Stimulated activated CD8-positive, alpha-beta memory T cell treated with anti-CD3 and anti-CD28 coated beads, Interleukin-15, amount 100 ng/mL, for 24 hours (primary cell): ENCODE results near the gene OR1A2.
"Not testable (repeated sequence)": the region's sequence is repeated elsewhere in the genome, so short reads cannot be mapped to it uniquely, and the experiment has no call there.

Source experiments
- DNase-seq: peaks from one replicate; pipeline ENCODE4 v3.0.0-alpha.2; 2020; ENCODE audit warnings: low read depth

The OR1A2 gene, protein sequence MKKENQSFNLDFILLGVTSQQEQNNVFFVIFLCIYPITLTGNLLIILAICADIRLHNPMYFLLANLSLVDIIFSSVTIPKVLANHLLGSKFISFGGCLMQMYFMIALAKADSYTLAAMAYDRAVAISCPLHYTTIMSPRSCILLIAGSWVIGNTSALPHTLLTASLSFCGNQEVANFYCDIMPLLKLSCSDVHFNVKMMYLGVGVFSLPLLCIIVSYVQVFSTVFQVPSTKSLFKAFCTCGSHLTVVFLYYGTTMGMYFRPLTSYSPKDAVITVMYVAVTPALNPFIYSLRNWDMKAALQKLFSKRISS

DNA sequence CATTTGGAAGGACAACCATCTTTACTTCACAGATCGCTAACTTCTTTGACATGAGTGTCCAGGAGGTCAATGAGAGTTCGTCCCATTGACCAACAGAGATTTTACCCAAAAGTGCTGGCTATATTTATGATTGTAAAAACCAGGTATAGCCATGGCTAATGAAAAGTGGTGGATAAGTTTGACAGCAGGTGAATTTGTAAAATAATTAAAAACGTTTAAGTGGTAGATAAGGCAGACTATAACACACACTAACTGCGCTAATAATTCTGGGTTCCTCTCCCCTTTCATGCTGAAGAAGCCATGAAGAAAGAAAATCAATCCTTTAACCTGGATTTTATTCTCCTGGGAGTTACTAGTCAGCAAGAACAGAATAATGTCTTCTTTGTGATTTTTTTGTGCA, at the start of gene OR1A2:
TSS of gene OR1A2 (plus strand) at position 301 of the 400 bp plus-strand sequence. CDS start at position 301, 0 bp downstream.
- DNase-seq: no peak

DNA sequence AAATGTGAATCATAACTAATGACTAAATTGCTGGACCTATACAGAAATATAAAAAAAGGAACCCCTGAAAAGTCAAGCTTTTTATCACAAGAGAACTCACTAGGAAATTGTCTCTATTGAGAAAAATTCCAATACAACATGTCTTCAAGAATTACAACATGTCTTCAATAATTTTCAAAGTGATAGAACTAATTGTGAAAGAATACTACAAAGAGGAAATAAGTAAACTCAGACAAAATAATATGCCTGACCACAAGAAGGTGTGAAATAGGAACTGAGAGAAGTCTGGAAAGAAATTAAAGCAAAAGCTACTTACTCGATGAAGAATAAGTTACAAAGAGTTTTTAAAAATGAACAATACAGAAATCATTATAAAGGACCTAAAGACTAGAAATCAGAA, 40.1 kb upstream of the OR1A2 start:
- no peak for DNase-seq

DNA sequence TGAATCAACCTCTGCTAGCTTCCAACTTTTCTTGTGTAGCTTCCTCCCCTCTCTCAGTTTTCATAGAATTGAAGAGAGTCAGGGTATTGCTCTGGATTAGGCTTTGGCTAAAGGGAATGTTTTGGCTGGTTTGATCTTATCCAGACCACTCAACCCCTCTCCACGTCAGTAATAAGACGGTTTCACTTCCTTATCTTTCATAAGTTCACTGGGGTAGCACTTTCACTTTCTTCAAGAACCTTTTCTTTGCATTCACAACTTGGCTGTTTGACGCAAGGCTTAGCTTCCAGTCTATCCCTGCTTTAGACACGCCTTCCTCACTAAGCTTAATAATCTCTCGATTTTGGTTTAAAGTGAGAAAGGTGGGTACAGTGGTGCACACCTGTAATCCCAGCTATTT, 29.7 kb upstream of the OR1A2 start:
- no peak for DNase-seq

DNA sequence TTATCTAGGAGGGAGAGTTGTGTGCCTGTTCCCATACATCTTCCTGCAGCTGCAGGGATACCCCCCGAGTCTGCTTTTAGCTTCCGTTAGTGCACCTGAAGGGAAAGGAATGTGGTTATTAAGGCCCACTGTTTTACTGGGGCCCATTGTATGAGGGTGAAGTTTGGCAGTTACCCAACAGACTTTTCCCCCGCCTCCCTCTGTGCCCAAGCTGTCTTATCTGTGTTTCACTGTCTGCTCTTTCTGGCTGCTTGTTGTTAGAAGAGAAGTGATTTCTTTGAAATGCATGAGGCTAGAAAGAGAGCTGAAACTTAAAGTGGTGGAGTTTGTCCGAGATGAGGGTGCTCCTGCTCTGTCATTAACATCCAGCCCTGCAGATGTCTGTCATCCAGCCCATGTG, 7.4 kb upstream of the OR1A2 start:
- no peak for DNase-seq

DNA sequence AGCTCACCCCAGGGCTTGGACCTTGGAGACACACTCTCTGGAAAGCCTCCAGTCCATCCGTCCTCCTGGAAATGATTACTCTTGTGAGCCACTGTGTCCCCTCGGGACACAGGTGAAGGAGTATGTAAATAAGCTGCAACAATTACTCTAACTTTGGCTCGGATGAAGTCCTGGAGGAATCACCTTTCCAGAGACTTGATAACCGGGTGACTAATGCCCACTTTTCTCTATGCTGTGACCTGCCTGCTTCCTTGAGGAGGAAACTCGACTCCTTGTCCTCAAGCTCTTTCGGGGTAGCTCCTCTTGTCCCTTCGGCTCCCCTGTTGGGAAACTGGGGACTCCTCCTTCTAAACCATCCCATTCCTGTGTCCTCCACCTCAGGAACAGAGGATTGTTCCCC, 10.0 kb downstream of the OR1A2 start, which contains the start of gene OR1A1:
TSS of gene OR1A1 (plus strand) at position 301 of the 400 bp plus-strand sequence. CDS start 7,954 bp downstream, outside the sequence.
- DNase-seq: no peak

DNA sequence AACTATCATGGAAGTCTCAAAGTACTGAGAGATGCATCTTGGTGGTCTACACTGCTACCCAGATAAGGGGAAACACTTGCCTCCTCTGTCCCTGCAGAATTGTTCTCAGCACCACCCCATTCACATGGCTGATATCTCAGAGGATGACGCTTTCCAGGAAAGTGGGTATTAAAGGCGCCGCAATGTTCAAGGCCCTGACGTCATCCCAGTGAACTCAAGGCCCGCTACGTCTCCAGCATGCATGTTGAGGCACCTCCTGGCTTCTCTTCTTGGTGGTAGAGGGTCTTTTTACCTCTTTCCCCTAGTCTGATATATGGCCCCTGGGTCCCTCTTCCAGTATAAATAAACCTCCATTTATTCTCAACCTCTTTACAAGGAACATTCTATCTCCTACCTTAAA, 11.2 kb downstream of the OR1A2 start:
- DNase-seq: no peak

DNA sequence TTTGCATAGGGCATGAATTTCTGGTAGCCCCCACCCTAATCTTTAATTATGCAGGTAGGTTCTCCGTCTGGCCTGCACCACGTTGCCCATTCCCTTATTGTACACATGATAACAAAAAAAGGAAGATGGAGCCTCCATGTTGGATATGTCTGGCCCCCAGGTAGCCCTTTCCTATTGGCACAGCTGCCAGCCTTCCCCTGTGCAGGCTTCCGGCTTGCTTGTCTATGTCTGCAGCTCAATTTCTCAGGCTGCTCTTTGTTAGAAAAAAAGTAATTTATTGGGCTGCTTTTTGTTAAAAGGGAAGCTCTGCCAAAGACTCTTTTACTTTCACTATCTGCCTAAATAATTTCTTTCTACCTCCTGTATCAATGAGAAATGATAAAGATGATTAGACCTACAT, 15.7 kb downstream of the OR1A2 start:
- no peak for DNase-seq

DNA sequence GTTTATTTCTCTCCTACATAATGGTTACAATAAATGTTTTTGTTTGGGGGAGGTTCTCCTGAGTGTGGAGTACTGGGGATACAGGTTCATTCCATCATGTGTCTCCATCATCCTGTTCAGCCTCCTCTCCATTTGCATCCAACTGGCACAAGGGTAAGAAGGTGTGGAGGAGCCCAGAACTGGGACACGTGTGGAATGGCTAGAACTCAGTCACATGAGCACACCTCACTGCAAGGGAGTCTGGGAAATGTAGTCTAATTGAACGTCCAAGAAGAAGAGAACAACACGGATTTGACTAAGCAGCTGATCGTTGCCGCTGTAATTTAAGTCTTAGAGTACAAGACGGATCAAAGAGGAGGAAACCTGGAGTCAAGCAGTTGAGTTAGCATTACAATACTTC, 16.3 kb downstream of the OR1A2 start:
- no peak for DNase-seq

DNA sequence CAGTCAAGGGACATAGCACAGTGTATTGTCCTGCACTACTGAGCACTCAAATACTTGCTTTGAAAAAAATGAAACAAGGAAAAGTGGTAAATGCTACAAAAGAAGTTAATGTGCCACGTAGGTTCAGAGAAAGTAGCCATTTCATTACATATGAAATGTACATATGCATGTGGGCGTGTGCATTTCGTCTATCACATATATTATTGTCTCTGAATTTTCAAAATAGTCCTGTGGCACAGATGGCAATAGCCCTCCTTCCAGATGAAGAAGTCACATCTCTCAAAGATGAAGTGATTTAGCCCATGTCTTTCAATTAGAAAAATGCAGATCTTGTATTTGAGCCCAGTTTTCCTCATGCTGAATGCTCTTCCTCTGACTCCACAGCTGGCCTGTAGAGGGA, 22.7 kb downstream of the OR1A2 start:
- not testable (repeated sequence) for DNase-seq

DNA sequence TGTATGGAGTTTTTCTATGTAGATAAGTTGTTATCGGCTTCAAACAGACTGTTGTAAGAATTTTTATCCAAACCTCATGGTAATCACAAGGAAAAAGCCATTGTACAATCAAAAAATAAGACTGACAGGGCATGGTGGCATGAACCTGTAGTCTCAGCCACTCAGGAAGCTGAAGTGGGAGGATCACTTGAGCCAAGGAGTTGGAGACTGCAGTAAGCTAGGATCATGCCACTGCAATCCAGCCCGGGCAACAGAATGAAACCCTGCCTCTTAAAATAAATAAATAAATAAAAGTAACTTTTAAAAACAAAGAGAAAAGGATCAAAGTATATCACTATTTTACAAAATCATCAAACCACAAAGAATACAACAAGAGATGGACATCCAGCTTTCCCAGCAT, 24.5 kb downstream of the OR1A2 start:
- no peak for DNase-seq

DNA sequence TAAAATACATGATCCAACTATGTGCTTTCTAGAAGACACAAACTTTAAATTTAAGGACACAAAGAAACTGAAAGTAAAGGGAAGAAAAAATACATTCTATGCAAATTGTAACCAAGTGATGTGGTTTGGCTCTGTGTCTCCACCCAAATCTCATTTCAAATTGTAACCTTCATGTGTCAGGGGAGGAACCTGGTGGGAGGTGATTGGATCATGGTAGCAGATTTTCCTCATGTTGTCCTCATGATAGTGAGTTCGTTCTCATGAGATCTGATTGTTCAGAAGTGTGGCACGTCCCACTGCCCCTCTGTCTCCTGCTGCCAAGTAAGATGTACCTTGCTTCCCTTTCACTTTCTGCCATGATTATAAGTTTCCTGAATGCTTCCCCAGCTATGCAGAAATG, 25.2 kb downstream of the OR1A2 start:
- no peak for DNase-seq

DNA sequence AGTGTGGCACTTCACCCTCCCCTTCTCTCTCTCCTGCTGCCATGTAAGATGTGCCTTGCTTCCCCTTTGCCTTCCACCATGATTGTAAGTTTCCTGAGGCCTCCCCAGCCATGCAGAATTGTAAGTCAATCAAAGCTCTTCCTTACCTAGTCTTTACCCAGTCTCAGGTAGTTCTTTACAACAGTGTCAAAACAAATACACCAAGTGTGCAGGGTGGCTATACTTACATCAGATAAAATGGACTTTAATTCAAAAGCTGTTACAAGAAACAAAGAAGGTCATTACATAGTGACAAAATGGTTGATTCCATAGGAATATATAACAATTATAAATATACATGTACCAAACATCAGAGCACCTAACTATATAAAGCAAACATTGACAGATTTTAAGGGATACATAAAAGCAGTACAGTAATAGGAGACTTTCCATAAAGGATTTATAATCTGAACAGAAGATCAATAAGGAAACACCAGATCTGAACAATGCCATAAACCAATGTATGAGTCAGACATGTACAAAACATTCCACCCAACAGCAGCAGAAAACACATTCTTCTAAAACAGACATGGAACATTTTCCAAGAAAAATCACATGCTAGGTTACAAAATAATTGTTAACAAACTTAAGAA, 27.5 kb downstream of the OR1A2 start:
- not testable (repeated sequence) for DNase-seq

DNA sequence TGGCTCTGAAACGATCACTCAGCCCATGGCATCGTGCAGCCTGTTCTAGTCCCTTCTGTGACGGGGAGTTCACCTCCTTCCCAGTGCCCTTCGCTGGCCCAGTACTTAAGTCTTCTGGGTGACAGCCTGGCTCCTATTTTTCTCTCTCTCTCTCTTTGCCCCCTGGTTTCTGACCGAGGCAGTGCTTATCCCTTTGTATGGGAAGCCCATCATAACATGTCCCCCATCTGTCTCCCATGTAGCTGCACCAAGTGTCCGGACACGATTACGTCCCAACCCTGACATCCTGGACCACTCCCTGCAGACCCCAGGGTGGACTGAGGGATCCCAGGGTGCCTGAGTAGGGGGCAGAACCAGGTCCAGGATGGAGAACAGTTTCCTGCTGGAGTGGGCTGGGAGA, 35.0 kb downstream of the OR1A2 start:
- DNase-seq: not testable (repeated sequence)

DNA sequence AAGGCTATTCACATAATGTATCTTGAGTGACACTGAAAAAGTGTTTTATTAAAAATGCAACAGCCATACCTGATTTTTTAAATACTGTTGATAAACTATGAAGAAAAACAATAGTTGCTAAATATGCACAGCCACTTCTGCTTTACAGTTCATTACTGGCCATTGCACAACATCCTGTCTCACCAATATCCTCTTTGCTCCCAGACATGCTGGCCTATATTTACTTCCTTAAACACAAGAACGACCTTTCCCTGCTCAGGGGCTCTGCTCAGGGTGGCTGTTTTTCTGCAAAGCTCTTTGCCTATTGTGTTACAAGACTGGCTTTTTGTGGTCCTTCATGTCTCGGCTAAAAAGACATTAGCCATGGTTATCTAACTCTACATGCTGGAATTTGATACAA, 41.4 kb downstream of the OR1A2 start:
- DNase-seq: not testable (repeated sequence)

DNA sequence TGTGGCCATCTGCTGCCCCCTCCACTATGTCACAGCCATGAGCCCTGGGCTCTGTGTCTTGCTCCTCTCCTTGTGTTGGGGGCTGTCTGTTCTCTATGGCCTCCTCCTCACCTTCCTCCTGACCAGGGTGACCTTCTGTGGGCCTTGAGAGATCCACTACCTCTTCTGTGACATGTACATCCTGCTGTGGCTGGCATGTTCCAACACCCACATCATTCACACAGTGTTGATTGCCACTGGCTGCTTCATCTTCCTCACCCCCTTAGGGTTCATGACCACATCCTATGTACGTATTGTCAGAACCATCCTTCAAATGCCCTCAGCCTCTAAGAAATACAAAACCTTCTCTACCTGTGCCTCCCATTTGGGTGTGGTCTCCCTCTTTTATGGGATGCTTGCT, 43.7 kb downstream of the OR1A2 start:
- not testable (repeated sequence) for DNase-seq

DNA sequence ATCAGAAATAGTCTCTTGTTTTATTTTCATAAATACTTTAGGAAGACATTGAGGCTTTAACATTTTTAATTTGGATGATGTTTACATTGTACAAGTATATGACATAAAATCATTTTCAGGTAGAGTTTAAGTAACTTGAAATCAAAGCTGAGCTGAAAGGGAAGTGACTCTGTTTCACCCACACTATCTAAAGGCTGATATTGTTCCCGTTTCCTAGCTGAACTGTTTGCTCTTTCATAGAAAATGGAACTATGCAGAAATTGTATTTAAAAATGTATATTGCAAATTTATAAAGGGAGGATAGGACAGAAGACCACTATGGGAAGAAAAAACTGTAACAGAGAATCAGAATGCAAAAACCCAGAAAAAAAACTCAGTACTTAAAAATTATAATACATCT, 47.5 kb downstream of the OR1A2 start:
- not testable (repeated sequence) for DNase-seq
